CD4-positive, alpha-beta T cell (primary cell): ENCODE data around the gene SUGP2. TPM values are rescaled to one million over a fixed set of nuclear protein-coding genes. Genes with fewer than 3 reads are reported as not detected.

Source experiments
- ATAC-seq: fragments of 200-7000 bp; cut with Tn5 transposase; one replicate; pipeline ENCODE4 v1.10.0; 2022; ENCODE audit warnings: mild to moderate bottlenecking; ENCODE audit not compliant: poor library complexity
- CTCF ChIA-PET: fragments of 350-600 bp; sonication (Branson Sonifier 250); formaldehyde crosslinking; loops from one replicate; lab custom pipeline; 2021; ENCODE audit warnings: antibody characterized with exemption, inconsistent platforms; lab: Charles Lee
- POLR2A ChIA-PET: fragments of 350-600 bp; sonication (Branson Sonifier 250); formaldehyde crosslinking; loops from one replicate; lab custom pipeline; 2021; ENCODE audit warnings: antibody characterized with exemption, inconsistent platforms; lab: Charles Lee
- DNase-seq, 14 experiments: peaks; one replicate each; pipeline ENCODE4 v3.0.0-alpha.2; 2013 to 2020; ENCODE audit warnings: mixed read lengths in 2 of 14
- H3K27ac ChIP-seq, 2 donors: one replicate each; pipeline versions ENCODE4 v1.5.1 to v1.7.0; 2013; ENCODE audit warnings: low read length in 2 of 2, low read depth in 1 of 2, mild to moderate bottlenecking in 1 of 2
- H3K27me3 ChIP-seq, 2 experiments: 1 replicate in 1 of 2; 2 replicates in 1 of 2; pipeline versions ENCODE4 v1.6.1 to v1.7.0; 2013; ENCODE audit warnings: low read length in 2 of 2, control low read depth in 1 of 2, mild to moderate bottlenecking in 1 of 2, moderate library complexity in 1 of 2; ENCODE audit not compliant: insufficient read depth in 2 of 2, control insufficient read depth in 1 of 2
- H3K36me3 ChIP-seq: one replicate; pipeline ENCODE4 v1.6.1; 2013; ENCODE audit warnings: low read length, control low read depth; ENCODE audit not compliant: insufficient read depth
- H3K4me1 ChIP-seq: one replicate; pipeline ENCODE4 v1.6.1; 2013; ENCODE audit warnings: low read length, control low read depth; ENCODE audit not compliant: insufficient read depth
- H3K4me3 ChIP-seq: one replicate; pipeline ENCODE4 v1.5.1; 2013; ENCODE audit warnings: mild to moderate bottlenecking, low read length, moderate library complexity
- H3K9me3 ChIP-seq, 2 experiments: 1 replicate in 1 of 2; 2 replicates in 1 of 2; pipeline versions ENCODE4 v1.6.1 to v1.7.0; 2013; ENCODE audit warnings: low read length in 2 of 2, mild to moderate bottlenecking in 2 of 2, control low read depth in 1 of 2, moderate library complexity in 1 of 2; ENCODE audit not compliant: control insufficient read depth in 1 of 2, insufficient read depth in 1 of 2
- H3K27ac Mint-ChIP-seq: one replicate; pipeline ENCODE4 v1.8.0; 2020; ENCODE audit warnings: mixed read lengths
- H3K27me3 Mint-ChIP-seq: one replicate; pipeline ENCODE4 v1.8.0; 2021; ENCODE audit warnings: mixed read lengths
- H3K36me3 Mint-ChIP-seq: one replicate; pipeline ENCODE4 v1.8.0; 2021; ENCODE audit warnings: low read depth, mixed read lengths
- H3K4me1 Mint-ChIP-seq: one replicate; pipeline ENCODE4 v1.8.0; 2021; ENCODE audit warnings: low read depth, mixed read lengths
- H3K4me3 Mint-ChIP-seq: one replicate; pipeline ENCODE4 v1.8.0; 2020; ENCODE audit warnings: mild to moderate bottlenecking, mixed read lengths
- H3K9me3 Mint-ChIP-seq: one replicate; pipeline ENCODE4 v1.8.0; 2020; ENCODE audit warnings: mixed read lengths
- CTCF ChIP-seq: fragments of 200-600 bp; IDR thresholded peaks from one replicate; pipeline ENCODE4 v1.8.0; 2022; ENCODE audit warnings: antibody characterized with exemption, mild to moderate bottlenecking
- intact Hi-C, 2 experiments: fragments of 100-400 bp; cut with DNase I in 1 of 2; cut with micrococcal nuclease in 1 of 2; formaldehyde crosslinking; loops; one replicate each; pipeline versions ENCODE4 v1.15.1 to v1.9.0; 2023 to 2025; cut with DNase I, micrococcal nuclease
- total RNA-seq, 174 experiments: library from RNA in 2 of 174; stranded (reverse) in 2 of 174; gene quantifications; one replicate each; pipeline ENCODE4 v1.2.3 and lab custom pipeline; 2021 to 2026

SUGP2 gene
- total RNA-seq, 2 experiments from 2014 or later = 106 to 110 TPM

GRCh38 chr19:18991006-18991405 is 42.3 kb downstream of the SUGP2 start:
- ChIA-PET CTCF (no interaction called here), POLR2A (no interaction called here)
- Mint-ChIP-seq H3K4me1 (no peaks in the 10 kb centered on the region), H3K9me3 (no peaks in the 10 kb centered on the region), H3K36me3 (peaks cover 38% of the 10 kb centered on the region), H3K4me3 (no peak overlapping the region), H3K27me3 (peaks cover 8% of the 10 kb centered on the region), H3K27ac (no peak overlapping the region)
- DNase-seq (no peak), ATAC-seq (no peak)
- no peak for TF ChIP-seq CTCF
- H3K4me1 ChIP-seq = no peaks in the 10 kb centered on the region
- peaks cover 40% of the 10 kb centered on the region for H3K36me3 ChIP-seq
- intact Hi-C loops = no loop called here
- H3K4me3 ChIP-seq = no peak overlapping the region
- no peaks in the 10 kb centered on the region for H3K9me3 ChIP-seq
- H3K27me3 ChIP-seq = no peaks in the 10 kb centered on the region
- no peak overlapping the region for H3K27ac ChIP-seq

GRCh38 chr19:18990128-18990708 is 43.1 kb downstream of the SUGP2 start:
- TF ChIP-seq CTCF = no peak
- H3K4me3 ChIP-seq = no peak overlapping the region
- ATAC-seq (no peak), DNase-seq (no peak)
- intact Hi-C loops = no loop called here
- H3K27ac Mint-ChIP-seq = no peak overlapping the region
- H3K9me3 Mint-ChIP-seq = no peaks in the 10 kb centered on the region
- H3K27ac ChIP-seq = no peak overlapping the region
- CTCF ChIA-PET = no interaction called here
- no peaks in the 10 kb centered on the region for H3K4me1 ChIP-seq
- no peaks in the 10 kb centered on the region for H3K4me1 Mint-ChIP-seq
- H3K27me3 Mint-ChIP-seq = peaks cover 8% of the 10 kb centered on the region
- H3K27me3 ChIP-seq = no peaks in the 10 kb centered on the region
- H3K9me3 ChIP-seq = no peaks in the 10 kb centered on the region
- H3K36me3 ChIP-seq = peaks cover 34% of the 10 kb centered on the region
- peaks cover 33% of the 10 kb centered on the region for H3K36me3 Mint-ChIP-seq
- no peak overlapping the region for H3K4me3 Mint-ChIP-seq
- POLR2A ChIA-PET = no interaction called here

- Histone ChIP-seq H3K27me3 (no peaks in the 10 kb centered on the region), H3K4me3 (no peak overlapping the region), H3K4me1 (no peaks in the 10 kb centered on the region), H3K27ac (no peak overlapping the region), H3K36me3 (peaks cover 25% of the 10 kb centered on the region), H3K9me3 (no peaks in the 10 kb centered on the region)
- TF ChIP-seq CTCF = no peak
- intact Hi-C loops = no loop called here
- Mint-ChIP-seq H3K9me3 (no peaks in the 10 kb centered on the region), H3K36me3 (peaks cover 29% of the 10 kb centered on the region), H3K4me1 (no peaks in the 10 kb centered on the region), H3K4me3 (no peak overlapping the region), H3K27ac (no peak overlapping the region), H3K27me3 (peaks cover 8% of the 10 kb centered on the region)
- ChIA-PET CTCF (no interaction called here), POLR2A (no interaction called here)
- DNase-seq (no peak), ATAC-seq (no peak)
These were observed 44.0 kb downstream of the SUGP2 start for GRCh38 chr19:18989316-18989715.
